GM12874 (cell line): ENCODE results near the gene PACS1.

ENCODE experiments used
- TF ChIP-seq, protein P1 (sequence below): IDR thresholded peaks from 2 replicates; pipeline ENCODE4 v1.5.1; 2011; ENCODE audit warnings: low read depth, mild to moderate bottlenecking, control low read depth, low read length, moderate library complexity; ENCODE audit not compliant: insufficient read depth

Gene PACS1

DNA sequence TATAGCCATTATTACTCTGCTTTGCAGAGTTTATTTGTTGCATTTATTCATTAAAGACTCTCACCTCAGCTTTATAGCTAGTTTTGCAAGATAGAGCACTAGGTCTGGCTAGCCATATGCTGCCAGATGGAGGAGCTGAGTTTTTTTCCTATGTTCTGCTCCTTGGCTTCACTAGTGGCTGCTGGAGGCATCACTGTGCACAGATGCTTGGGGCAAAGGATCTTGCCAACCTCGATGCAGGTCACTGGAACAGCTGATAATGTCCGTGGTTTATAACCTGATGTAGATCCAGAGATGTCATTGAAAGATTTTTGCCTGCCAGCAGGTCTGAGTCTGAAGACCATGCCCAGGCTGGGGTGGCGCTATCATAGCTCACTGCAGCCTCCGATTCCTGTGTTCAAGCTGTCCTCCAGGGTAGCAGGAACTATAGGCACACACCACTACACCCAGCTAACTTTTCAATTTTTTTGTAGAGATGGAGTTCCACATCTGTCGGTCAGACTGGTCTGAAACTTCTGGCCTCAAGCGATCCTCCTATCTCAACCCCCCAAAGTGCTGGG is 63.2 kb downstream of the PACS1 start:
- TF ChIP-seq, protein P1, sequence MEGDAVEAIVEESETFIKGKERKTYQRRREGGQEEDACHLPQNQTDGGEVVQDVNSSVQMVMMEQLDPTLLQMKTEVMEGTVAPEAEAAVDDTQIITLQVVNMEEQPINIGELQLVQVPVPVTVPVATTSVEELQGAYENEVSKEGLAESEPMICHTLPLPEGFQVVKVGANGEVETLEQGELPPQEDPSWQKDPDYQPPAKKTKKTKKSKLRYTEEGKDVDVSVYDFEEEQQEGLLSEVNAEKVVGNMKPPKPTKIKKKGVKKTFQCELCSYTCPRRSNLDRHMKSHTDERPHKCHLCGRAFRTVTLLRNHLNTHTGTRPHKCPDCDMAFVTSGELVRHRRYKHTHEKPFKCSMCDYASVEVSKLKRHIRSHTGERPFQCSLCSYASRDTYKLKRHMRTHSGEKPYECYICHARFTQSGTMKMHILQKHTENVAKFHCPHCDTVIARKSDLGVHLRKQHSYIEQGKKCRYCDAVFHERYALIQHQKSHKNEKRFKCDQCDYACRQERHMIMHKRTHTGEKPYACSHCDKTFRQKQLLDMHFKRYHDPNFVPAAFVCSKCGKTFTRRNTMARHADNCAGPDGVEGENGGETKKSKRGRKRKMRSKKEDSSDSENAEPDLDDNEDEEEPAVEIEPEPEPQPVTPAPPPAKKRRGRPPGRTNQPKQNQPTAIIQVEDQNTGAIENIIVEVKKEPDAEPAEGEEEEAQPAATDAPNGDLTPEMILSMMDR: no peak

GRCh38 chr11:66136752-66137123 is 66.7 kb downstream of the PACS1 start:
- TF ChIP-seq, protein P1: no peak

DNA sequence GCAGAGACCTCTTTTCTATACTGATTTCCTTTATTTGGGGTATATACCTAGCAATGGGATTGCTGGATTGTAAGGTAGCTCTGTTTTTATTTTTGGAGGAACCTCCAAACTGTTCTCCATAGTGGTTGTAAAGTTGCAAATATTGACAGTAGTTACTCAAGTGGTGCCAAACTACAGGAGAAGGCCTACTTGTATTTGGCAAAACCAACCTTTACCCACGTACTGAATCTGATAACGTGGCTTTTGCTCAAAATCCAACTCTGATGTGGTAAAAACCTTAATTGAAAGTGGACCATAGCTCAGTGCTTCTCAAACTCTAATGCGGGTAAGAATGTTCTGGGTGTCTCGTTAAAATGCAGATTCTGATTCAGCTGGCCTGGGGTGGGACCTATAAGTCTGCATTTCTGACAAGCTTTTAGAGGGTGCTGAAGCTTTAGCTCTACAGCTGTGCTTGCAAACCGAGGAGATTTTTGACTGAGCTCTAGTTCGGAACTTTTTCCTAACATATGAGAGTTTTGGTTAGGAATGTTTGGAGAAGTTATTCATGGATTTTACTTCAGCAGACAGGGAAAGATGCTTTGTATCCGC is 69.8 kb downstream of the PACS1 start:
- TF ChIP-seq, protein P1: no peak

GRCh38 chr11:66142370-66143263 is 72.5 kb downstream of the PACS1 start:
- TF ChIP-seq, protein P1: no peak

DNA sequence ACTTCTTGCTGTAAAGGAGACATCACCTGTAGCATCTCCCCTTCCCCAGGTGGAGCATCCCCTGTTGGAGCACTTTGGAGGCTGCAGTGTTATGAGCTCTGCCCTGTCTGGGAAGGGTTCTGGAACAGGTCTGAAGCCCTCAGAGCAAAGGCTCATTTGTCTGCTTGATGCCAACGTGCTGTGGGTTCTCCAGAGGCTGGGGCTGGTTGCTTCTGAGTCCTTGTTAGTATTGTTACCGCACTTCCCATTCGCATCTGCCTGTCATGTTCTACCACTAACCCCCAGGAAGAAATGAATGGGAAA is 73.1 kb downstream of the PACS1 start:
- TF ChIP-seq, protein P1: no peak

- TF ChIP-seq, protein P1: no peak
Observed at GRCh38 chr11:66143996-66144678, 74.1 kb downstream of the PACS1 start.

DNA sequence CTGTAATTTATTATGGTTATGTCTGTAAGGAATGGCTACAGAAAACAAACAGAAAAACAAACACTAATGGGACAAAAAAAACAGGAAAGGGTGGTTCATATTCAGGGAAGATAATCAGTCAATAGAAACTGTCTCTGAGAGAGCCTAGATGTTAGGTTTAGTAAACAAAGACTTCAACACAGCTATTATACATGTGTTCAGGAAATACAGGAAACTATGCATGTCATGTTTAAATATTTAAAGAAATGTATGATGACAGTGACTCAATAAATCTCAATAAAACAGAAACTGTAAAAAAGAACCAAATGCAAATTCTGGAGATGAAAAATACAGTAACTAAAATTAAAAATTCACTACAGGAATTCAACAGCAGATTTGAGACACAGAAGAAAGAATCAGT is 76.0 kb downstream of the PACS1 start:
- TF ChIP-seq, protein P1: no peak
